ENCODE data around the gene QSER1. TPM values are rescaled to one million over a fixed set of nuclear protein-coding genes. Genes with fewer than 3 reads are reported as not detected.

The QSER1 gene
- total RNA-seq, 1 donor from 2014 or later, result 66.8 TPM

- no peak for DNase-seq
Observed at GRCh38 chr11:32890843-32891656, 1.6 kb upstream of the QSER1 start.

- DNase-seq, result no peak
Observed at GRCh38 chr11:32891657-32892354, 805 bp upstream of the QSER1 start.

GRCh38 chr11:32893093-32893342 is 407 bp downstream of the QSER1 start:
- DNase-seq, result peak; percentile 69

GRCh38 chr11:32893343-32894148 is 935 bp downstream of the QSER1 start:
- DNase-seq, result no peak

GRCh38 chr11:32894149-32894827 is 1.7 kb downstream of the QSER1 start:
- peak; percentile 36 for DNase-seq

- DNase-seq, result no peak
Observed at GRCh38 chr11:32894921-32895320, 2.3 kb downstream of the QSER1 start.

GRCh38 chr11:32895471-32895870 is 2.9 kb downstream of the QSER1 start:
- DNase-seq, result no peak

- no peak for DNase-seq
Observed at GRCh38 chr11:32897103-32897502, 4.5 kb downstream of the QSER1 start.

- DNase-seq, result no peak
Observed at GRCh38 chr11:32899438-32899837, 6.8 kb downstream of the QSER1 start.

- no peak for DNase-seq
Observed at GRCh38 chr11:32902089-32902665, 9.6 kb downstream of the QSER1 start.

GRCh38 chr11:32905028-32905667 is 12.5 kb downstream of the QSER1 start:
- DNase-seq, result no peak

GRCh38 chr11:32908619-32909018 is 16.0 kb downstream of the QSER1 start:
- no peak for DNase-seq

GRCh38 chr11:32911413-32911812 is 18.8 kb downstream of the QSER1 start:
- no peak for DNase-seq

GRCh38 chr11:32913445-32913844 is 20.8 kb downstream of the QSER1 start:
- no peak for DNase-seq

- no peak for DNase-seq
Observed at GRCh38 chr11:32916361-32916760, 23.8 kb downstream of the QSER1 start.

GRCh38 chr11:32916994-32917393 is 24.4 kb downstream of the QSER1 start:
- no peak for DNase-seq

GRCh38 chr11:32918427-32918826 is 25.8 kb downstream of the QSER1 start:
- DNase-seq, result no peak

- no peak for DNase-seq
Observed at GRCh38 chr11:32919338-32919737, 26.7 kb downstream of the QSER1 start.

- no peak for DNase-seq
Observed at GRCh38 chr11:32920570-32920969, 28.0 kb downstream of the QSER1 start.

- DNase-seq, result no peak
Observed at GRCh38 chr11:32921204-32921603, 28.6 kb downstream of the QSER1 start.

- DNase-seq, result no peak
Observed at GRCh38 chr11:32931606-32932005, 39.0 kb downstream of the QSER1 start.

- no peak for DNase-seq
Observed at GRCh38 chr11:32932196-32932595, 39.6 kb downstream of the QSER1 start.
